Amniotic epithelial cell (primary cell): ENCODE results near the gene CCT7.
A peak's percentile ranks its signal among the peaks of the same experiment; 100 is the strongest.

Source experiments
- DNase-seq: peaks from one replicate; pipeline ENCODE4 v3.0.0-alpha.2; 2010; ENCODE audit warnings: low read depth

CCT7 gene

DNA sequence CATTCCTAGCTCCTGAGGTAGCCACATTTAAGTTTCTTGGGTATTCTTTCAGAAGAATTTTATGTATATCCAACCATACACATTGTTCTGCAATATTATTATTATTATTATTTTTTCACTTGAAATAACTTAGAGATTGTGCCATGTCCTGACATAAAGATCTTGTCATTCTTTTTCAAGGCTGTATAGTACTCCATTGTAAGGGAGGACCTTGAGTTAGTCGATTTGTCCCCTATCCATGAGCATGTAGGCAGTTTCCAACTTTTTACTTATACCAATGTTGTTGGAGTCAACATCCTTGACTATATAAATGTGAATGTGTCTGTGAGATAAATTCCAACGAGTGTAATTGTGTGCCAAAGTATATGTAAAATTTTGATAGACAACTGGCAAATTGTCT, 60.1 kb downstream of the CCT7 start:
- no peak for DNase-seq

DNA sequence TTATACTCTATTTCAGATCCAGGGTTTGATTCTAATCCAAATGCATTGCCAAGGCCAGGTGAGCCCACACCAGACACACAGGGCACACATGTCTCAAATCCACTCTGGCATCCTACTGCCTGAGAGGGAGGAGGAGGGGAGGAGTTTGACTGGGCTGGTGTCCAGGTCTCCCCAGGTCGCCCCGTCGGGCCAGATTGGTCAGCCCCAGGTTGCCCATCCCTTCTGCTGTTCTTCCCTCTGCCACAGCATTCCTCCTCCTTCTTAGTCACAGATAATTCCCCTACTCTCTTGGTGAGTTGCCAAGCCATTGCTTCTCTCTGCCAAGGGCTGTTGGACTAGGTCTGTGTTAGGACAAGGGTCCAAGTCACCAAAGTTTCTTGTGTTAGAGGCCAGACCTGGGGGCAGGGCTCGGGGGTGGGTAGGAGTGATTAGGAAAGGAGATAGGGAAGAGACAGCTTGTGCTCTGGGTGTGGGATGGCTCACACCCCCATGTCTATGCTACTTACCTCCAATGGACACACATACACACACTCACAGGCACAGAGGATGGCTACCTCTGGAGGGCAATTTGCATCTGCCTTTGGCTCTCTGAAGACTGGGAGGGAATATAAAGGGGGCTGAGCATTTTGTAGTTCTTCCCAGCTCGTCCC, 61.8 kb downstream of the CCT7 start:
- peak; percentile 28 for DNase-seq

DNA sequence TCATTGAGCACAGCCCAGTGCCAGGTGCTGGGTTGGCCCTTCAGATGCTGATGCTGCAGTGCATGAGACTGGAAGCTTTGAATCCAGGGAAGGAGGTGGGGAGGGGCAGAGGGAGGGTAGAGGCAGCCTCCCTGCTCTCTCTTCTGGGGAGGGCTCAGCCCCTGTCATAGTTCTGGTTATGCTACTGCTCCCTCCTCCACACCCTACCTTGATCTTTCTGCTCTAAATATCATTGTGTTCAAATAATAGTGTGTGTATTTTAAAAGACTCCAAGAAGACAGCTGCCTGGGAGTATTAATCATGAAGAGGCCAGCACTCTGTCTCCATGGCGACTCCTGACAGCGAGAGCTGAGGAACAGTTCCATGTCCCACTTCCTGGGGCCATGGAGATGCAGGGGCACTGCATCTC, 63.0 kb downstream of the CCT7 start:
- no peak for DNase-seq

DNA sequence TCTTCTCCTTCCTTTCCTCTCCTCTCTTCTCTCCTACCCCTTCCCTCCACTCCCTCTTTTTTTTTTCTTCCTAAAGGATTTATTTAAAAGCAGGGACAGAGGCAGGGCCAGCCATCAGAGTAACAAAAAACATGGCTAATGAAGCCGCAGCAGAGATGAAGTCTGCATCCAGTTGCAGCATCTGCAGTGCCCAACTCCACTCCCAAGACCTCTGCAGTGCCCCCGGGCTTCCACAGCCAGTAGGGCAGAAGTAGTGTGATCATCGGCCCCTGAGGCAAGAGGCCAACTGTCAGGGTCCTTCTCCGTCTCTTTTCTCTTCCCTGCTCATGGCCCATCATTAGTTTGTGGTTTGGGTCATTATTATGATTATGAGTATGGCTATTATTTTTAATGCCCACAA, 63.5 kb downstream of the CCT7 start:
- no peak for DNase-seq

- no peak for DNase-seq
Measured at GRCh38 chr2:73300926-73301325, 66.8 kb downstream of the CCT7 start.

DNA sequence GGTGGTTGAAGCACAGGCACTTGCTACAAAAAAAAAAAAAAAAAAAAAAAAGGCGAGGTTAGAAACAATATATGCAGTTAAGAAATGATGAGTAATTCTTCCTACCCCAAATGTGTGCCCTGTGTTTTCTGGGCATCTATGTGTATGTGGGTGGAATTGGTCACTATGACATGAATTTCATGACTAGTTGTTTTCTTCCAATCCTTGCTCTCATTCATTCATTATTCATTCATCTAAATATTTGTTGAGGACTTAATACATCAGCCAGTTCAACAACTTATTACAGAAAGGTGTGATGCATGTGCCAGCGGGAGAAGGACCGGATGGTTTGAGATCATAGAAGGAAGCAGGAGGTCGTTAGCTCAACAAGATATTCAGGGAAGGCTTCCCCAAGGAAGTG, 67.5 kb downstream of the CCT7 start:
- no peak for DNase-seq
